Stimulated activated CD8-positive, alpha-beta memory T cell treated with anti-CD3 and anti-CD28 coated beads, Interleukin-4, amount 100 ng/mL, for 48 hours (primary cell): ENCODE results near the gene NDUFB10.
"Not testable (repeated sequence)": the region's sequence is repeated elsewhere in the genome, so short reads cannot be mapped to it uniquely, and the experiment has no call there.

Source experiments
- DNase-seq: peaks from one replicate; pipeline ENCODE4 v3.0.0-alpha.2; 2020

The NDUFB10 gene

DNA sequence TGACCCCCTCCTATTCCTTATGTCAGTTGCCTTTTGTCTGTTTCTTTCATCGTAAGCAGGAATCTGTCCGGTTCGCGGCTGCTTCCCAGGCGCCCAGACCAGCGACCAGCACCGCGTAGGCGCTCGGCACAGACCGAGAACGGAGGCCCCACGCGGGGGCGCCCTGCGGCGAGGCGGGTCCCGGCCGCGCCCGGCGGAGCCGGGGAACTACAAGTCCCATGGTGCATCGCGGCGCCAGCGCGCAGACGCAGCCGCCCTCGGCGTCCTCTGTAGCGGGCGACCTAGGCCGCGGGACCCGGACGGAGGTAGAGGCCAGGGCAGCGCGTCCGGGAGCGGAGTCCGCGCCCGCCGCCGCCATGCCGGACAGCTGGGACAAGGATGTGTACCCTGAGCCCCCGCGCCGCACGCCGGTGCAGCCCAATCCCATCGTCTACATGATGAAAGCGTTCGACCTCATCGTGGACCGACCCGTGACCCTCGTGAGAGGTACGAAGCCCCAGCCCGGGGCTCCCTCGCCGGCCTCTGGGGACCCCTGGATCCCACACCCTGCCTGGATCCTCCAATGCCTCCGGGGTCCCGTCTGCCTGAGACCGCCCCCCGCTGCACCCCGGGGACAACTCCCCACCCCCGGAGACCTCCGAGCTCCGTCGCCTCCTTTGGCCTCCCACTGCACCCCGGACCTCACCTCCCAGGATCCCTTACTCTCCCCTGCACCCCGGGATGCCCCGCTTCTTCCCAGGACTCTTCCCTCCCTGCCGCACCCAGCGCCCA is at the start of gene NDUFB10:
NDUFB10 (plus strand) TSS at position 270 of the 771 bp plus-strand sequence; CDS start at position 357, 87 bp downstream.
- DNase-seq, result peak; percentile 97

DNA sequence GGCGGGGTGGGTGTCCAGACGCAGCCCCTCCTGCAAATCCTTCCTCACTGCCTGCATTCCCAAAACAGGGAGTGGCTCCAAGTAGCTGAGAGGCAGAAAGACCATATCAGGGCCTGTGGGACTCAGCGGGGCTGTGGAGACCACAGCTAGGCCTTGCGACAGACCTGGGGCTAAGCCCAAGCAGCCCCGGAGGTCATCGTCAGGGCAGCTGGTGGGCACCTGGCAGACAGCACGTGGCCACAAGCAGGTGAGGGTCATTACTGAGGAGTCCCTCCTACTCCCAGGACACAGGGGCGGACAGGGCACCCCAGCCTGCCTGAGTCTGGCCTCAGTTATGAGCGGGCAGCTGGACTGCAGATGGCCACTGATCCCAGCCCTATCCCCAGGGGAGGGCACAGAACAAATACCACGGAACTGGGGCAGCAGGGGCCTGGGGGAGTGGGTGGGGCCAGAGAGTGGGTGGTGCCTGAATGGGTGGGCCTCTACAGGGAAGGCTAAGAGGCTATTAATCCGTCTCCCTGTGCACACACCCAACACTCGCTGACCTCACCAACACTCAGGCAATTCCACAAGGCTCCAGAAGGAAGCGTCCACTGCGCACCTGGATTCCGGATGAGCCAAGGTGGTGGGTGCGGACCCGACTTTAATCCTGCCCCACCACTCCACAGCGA is 49.6 kb upstream of the NDUFB10 start:
- DNase-seq, result no peak

DNA sequence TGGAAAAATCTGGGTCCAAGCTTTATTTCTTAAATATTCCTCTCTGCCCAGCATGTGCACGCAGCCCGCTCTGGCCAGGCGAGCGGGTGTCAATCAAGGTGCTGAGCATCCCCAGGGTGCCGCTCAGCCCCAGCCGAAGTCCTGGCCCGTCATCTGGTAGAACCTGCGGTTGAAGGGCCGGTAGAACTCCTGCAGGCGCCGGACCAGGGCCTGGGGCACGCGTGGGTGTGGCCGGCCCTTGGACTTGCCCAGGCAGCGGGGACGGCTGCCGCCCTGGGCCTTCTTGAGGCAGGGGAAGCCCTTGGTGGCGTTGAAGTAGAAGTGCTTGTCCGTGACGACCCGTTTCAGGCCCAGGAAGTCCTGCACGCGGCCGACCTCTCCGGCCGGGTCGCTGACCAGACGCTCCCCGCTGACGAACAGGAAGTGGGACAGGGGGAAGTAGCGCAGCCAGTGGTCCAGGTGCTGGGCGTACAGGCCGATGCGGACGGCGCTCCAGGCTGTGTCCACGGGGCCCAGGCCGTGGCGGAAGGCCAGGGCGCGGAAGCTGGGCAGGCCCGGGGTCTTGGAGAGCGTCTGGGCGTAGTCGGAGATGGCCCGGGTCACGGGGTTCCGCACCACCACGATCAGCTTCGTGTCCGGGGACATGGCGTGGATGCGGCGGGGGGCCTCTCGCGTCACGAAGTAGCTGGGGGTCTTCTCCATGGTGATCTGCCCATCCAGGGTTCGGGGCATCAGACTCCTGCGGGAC is 47.7 kb upstream of the NDUFB10 start:
- no peak for DNase-seq

DNA sequence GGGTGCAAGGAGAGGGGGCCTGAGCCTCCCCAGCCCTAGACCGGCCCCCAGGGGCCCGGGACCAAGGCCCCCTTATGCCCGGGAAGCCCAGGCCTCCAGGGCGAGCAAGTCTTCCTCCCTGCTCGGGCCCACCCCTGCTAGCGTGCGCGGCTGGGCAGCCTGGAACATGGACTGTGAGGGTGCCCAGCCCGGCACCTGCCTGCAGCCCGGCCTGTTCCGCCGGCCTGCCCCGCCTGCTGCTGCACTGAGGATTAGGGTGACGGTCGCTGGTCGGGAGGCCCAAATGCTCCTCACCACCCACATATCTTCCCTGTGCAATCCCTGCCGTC is 47.2 kb upstream of the NDUFB10 start:
- no peak for DNase-seq

DNA sequence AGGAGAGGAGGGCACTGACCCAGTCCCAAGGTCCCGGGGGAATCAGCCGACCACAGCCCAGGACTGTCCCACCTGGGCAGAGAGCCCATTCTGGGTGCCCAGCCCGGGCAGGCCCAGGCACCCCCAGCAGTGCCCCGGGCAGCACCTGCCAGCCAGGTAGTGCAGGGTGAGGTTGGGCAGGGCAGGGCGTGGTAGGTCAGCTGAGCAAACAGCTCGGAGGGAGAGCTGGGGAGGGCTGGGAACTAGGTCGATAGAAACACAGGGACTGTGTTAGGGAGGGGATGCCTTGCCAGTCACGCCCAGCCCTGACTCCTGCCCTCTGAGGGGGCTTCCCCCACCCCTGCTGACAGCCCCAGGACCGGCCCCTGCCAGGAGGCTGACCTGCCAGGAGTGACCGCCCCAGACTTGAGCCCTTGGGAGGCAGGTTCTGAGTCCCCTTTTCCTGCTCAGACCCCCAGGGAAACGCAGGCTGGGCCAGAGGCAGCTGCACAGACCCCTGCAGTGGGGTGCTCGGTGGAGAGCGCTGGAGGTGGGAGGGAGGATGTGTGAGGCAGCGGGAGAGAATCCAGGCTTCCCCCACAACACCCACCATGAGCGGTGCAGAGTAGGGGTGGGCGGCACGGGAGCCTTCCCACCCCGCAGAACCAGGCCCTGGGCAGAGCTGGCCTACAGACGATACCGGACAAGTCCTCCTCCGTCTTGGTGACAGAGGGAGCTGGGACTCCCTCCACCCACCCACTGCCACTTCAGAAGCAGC is 45.8 kb upstream of the NDUFB10 start:
- no peak for DNase-seq

DNA sequence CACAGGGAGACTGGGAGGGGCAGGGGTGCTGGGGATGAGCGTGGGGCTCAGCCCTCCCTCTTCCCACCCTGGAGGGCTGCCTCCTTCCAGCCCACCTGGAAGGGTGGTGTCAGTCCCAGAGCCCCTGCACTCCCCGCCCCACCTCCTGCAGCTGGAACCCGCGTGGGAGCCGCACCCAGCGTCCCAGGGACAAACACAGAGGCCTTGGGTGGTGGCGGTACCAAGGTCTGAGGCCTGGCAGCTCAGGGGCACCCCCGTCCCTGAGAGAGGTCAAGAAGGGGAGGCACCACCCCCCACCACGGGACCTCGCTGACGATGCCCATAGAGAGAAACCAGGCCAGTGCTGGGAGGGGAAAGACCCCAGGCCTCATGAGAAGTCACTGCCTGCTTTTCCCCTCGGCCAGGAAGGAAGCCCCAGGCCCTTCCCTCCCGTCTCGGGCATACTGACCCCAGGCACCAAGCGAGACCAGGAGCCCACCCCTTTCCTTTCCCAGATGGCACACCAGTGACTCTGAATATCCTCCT is 45.2 kb upstream of the NDUFB10 start:
- no peak for DNase-seq

DNA sequence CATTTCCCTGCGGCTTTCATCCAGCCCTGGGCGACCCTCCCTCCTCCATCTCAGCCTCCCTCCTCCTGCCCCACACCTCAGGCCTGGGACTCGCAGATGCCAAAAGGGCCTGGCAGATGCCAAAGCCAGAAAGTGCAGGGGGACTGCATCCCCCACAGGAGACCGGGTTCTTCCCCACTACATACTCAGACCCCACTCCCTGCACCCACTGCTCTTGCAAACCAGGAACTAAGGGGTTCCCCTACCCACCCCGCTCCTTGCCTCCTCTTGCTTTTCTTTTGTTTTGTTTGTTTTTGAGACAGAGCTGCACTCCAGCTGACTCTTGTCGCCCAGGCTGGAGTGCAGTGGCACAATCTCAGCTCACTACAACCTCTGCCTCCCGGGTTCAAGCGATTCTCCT is 44.4 kb upstream of the NDUFB10 start:
- DNase-seq, result no peak

DNA sequence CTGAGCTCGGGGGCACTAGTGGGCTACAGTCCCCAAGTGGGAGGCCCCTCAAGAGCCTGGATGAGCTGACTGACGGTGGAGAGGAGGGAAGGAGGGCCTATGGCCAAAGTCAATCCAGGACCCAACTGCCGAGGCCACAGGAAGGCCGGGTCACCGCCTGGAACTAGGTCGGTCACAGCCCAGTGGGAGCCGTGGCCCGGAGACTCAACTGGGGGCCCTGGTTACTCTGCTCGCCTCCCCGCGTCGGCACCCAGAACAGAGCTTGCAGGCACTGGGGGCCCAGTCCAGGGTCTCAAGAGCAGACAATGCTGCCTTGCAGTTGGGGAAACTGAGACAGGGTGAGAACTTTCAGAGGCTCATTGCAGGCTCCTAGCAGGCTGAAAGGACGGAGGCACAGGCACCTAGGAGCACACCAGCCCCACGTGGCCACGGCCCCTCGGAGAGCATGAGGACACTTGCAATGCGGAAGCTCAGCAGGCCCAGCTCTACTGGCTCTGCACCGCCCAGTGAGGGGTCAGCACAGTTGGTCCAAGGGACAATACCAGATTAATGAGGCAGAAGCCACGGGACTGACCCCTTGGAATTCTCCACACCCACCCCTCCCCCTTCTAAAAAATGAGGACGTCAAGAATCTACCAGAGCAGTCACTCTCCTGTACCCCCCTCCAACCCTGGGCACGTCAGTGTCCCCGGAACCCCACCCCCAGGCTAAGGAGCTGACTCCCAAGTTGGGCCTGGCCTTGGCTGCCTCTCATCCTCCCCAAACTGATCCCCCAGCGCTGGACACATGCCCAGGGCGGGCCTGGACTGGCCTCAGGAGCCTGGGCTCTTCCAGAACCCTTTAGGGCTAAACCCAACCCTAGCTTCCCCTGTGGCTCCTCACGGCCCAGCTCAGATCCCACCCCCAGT is 43.4 kb upstream of the NDUFB10 start:
- DNase-seq, result no peak

DNA sequence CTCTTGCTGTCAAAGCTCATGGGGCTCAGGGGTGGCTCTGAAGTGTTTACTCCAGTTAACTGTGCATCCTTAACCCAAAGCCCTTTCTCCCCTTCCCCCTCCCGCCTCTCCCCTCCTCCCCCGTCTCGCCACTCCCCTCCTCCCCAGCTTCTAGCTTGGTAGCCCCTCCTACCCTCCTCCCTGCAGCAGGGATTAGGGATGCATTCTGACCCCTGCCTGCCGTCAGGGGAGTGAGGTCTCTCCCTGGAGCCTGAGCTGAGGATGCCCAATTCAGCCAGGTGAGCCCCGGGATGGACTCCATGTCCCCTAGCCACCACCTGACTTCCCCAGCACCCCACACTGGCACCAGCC is 42.7 kb upstream of the NDUFB10 start:
- no peak for DNase-seq

DNA sequence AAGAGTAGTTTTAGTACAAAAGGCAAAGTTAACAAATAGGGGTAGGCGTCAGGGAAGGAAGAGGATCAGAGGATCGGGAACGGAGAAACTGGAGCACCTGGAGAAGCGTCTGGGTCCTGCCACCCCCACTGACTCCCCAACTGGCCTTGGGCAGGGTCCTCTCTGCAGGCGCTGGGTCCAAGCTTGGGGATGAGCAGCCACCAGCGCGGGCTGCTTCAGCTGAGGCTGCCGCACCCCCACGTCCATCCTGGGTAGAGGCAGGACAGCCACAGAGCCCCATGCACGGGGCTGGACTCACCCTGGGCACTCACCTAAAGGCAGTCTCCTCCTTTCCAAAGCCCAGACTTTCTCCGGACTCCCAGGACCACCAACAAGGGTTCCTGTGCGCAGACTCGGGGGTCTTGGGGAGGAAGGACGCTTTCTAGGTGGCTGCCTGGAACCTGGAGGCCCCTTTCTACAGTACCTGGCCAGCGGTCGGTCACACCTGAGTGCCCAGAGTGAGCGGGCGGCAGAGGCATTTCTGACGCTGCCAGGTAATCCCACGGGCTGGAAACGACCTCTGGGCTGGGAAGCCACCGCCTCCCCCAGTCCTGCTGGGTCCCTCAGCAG is 42.2 kb upstream of the NDUFB10 start:
- DNase-seq, result no peak

DNA sequence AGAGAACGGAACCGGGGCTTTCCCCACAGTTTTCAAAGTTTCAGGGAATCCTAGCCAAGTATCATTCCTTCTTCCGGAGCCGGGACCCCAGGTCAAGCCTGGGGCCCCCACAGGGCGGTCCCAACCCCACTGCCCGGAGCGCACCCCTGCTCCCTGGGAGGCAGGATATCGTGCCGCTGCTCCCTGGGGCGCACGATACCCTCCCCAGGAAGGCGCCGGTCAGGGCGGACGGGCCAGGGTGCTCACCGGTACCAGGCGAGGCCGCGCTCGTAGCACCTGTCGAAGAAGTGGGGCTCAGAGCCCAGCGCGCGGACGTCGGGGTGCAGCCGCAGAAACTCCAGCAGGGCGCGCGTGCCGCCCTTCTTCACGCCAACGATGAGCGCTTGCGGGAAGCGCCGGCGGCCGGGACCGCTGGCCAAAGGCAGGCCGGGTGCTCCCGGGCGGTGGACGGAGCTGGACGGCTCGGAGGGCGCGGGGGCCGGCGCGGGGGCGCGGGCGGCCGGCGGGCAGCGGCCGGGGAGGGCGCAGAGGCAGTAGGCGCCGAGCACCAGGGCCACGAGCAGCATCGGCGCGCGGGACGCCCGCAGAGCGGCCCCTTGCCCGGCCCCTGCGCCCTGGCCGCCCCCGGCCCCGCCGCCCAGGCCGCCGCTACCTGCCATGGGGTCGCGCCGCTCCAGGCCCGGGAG is 41.5 kb upstream of the NDUFB10 start:
- DNase-seq, result no peak

DNA sequence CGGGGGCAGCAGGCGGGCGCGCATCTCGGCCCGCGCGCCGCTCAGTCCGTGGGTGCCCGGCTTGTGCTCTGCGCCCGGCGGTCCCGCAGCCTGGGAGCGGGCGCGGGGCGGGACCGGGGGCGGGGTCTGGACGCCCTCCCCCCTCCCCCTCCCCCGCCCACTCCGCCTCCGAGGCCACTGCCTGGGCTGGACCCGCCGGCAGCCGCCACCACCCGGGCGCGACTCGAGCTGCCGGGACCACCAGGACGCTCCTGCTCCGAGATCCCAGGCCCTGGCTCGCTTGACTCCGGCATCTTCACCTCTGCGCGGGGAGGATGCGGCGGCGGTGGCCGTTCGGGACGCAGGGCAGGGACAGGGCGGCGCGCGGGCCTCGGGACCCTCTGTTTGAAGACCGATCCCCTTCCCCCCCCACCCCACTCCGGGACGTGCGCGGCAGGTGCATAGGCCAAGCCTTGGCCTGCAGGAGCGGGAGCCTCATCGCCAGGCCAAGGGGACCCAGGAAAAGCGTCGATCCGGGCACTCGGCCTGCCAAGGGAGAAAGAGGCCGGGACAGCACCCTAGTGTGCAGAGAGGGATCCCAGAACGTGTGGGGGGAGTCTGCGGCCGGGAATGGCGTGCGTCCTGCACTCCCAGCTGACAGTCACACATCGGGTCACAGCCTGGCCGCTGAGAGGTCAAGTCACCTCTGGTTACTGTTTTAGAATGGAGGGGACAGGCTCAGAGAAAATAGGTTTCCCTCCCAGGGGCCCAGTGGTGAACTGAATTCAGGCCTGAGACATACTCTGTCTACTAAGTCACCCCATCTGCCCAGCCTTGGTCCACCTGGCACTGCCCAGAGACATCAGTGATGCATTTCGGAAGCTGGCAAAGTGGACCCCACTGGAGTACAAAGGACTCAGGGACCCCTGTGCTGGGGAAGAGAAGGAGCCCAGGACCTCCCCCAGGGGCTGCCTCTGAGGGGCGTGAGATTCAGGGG is 40.7 kb upstream of the NDUFB10 start, which contains the start of gene HS3ST6:
HS3ST6 (minus strand) TSS at position 65 of the 976 bp plus-strand sequence. CDS start 92 bp downstream, outside the sequence.
- no peak for DNase-seq

DNA sequence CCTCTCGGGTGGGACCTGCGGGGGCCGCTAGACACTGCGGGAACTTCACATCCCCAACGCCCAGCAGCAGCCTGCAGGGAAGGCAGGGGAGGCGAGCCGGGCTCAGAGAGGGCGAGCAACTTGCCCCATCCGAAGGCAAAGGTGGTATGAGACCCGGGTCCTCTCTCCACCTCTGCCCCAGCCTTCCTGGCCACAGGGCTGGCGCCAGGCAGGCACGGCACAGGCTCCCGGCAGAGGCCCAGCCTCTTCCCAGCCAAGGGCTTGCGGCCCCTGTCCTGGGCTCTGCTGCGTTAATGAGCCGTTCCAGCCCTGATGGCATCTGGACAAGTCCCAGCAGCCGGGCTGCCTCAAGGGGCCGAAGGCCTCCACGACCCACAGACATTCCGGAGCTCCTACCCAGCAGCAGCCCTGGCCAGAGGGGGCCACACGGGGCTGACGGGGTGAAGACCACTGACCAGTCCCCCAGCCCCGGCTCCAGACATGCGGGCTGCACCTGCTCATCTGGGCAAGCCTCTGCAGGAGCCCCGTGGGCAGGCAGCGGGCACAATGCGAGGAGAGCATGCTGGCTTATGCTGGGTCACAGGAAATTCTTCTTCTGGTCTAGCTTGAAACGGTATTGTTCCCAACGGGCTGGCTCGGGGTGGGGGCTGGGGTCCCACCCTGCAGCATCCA is 39.9 kb upstream of the NDUFB10 start:
- no peak for DNase-seq

DNA sequence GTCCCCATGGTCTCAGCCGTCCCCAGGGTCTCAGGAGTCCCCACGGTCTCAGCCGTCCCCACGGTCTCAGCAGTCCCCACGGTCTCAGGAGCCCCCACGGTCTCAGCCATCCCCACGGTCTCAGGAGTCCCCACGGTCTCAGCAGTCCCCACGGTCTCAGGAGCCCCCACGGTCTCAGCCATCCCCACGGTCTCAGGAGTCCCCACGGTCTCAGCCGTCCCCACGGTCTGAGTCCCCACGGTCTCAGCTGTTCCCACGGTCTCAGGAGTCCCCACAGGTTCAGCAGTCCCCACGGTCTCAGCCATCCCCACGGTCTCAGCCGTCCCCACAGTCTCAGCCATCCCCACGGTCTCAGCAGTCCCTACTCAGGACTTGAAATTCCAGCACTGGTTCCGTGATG is 39.2 kb upstream of the NDUFB10 start:
- DNase-seq, result not testable (repeated sequence)

DNA sequence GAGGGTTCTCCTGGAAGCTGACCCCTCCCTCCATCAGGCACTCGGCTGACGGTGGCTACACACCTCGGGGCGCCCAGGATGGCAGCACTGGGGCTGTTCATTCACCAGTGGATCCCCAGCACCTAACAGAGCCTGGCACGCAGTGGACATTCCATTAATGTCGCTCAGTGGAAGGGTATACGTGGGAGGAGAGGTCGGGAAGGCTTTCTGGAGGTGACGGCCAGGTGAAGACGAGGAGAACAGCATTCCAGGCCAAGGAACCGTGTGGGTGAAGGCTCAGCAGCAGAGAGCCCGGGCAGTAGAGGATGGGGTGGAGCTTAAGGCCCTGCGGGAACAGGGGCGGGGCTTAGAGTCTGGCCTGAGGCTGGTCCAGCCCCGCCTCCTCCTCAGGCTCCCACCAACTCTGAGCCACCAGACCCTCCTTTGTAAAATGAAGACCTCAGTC is 38.6 kb upstream of the NDUFB10 start:
- peak; percentile 50 for DNase-seq

DNA sequence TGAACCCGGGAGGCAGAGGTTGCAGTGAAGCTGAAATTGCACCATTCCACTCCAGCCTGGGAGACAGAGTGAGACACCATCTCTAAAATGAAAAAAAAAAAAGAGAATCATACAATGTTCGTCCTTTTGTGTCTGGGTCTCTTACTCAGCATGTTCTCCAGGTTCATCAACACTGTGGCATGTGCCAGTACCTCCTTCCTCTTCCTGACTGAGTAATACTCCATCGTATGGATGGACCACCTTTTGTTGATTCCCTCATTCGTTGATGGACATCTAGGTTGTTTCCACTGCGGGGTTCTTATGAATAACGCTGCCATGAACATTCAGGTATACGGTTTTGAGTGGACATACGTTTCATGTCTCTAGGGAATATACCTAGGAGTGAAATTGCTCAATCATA is 37.0 kb upstream of the NDUFB10 start:
- DNase-seq, result no peak

DNA sequence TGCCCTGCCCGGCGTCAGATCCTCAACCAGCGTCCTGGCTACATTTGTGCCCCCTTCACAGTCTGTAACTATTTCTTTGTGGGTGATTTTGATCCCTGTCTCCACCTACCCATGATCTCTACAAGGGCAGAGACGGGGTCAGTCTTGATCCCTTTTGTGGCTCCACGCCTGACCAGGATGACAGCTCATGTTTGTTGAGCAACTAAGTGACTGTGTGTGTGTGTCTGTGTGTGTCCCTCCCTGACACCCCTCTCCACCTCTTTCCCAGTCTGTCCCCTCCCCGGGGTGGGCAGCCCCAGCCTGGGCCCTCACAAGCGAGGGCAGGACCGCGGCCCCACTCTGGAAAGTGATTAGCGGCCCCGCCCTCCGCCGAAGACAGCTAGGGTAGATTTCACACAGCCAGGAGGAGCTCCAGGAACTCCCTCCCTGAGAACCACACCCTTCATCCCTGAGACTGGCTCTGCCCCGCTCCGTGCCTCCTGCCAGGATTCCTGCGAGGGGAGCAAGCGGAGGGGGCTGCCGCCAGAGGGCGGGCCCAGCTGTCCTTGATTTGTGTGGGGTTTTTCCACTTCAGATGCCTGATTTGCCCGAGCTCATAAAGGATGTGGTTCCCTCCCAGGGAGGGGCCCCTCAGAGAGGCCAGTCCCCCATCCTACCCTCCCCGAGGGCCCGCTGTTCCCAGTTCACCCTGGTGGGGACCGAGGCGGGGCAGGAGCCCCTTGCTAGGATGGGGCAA is 35.9 kb upstream of the NDUFB10 start:
- no peak for DNase-seq

DNA sequence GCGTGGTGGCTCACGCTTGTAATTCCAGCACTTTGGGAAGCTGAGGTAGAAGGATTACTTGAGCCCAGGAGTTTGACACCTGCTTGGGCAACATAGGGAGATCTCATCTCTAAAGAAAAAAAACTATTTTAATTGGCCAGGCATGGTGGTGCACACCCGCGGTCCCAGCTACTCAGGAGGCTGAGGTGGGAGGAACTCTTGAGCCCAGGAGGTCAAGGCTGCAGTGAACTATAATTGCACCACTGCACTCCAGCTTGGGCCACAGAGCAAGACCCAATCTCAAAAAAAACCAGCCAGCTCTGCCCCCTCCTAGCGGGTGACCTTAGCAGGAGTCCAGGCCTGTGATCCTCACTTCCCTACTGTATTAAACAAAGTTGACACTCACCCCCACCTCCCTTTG is 35.2 kb upstream of the NDUFB10 start:
- DNase-seq, result no peak
